Endothelial cell of umbilical vein (primary cell): ENCODE measurements around the gene CCDC14. TPM values are rescaled to one million over a fixed set of nuclear protein-coding genes. Genes with fewer than 3 reads are reported as not detected.
A peak's percentile ranks its signal among the peaks of the same experiment; 100 is the strongest.

Source experiments
- BruUV-seq: library from RNA; stranded (reverse); fragments of 400-500 nt; replicated peaks from 2 replicates; lab custom pipeline; 2021; lab: Mats Ljungman, UMichigan
- CTCF ChIA-PET: fragments of 300-600, 350-600 bp; sonication (Branson Sonifier 250); formaldehyde crosslinking; loops from one replicate; lab custom pipeline; 2021; ENCODE audit warnings: antibody characterized with exemption, inconsistent platforms; lab: Charles Lee
- POLR2A ChIA-PET: fragments of 300-600, 350-600 bp; sonication (Branson Sonifier 250); formaldehyde crosslinking; loops from one replicate; lab custom pipeline; 2021; ENCODE audit warnings: antibody characterized with exemption, inconsistent platforms; lab: Charles Lee
- DNase-seq: peaks from one replicate; pipeline ENCODE4 v3.0.0-alpha.2; 2011; ENCODE audit warnings: low read depth, low spot score
- FAIRE-seq: peaks from 2 replicates; lab custom pipeline; 2011; peaks lifted over from hg19 to GRCh38; lab: Jason Lieb, UNC
- H2AFZ ChIP-seq: 2 replicates; pipeline ENCODE4 v1.6.0; 2012; ENCODE audit warnings: low read depth, low read length, control low read depth, inconsistent platforms
- H3K27ac ChIP-seq: 2 replicates; pipeline ENCODE4 v1.5.1; 2011; ENCODE audit warnings: low read depth, mild to moderate bottlenecking, control low read depth, low read length, moderate library complexity; ENCODE audit not compliant: insufficient read depth
- H3K27me3 ChIP-seq, 2 experiments: 2 replicates each; pipeline versions ENCODE4 v1.6.0 to v1.6.1; 2011; ENCODE audit warnings: low read length in 2 of 2, mixed read lengths in 1 of 2; ENCODE audit not compliant: control insufficient read depth in 2 of 2, insufficient read depth in 2 of 2
- H3K36me3 ChIP-seq, 2 experiments: 2 replicates in 1 of 2; 3 replicates in 1 of 2; pipeline ENCODE4 v1.5.1; 2011; ENCODE audit warnings: low read length in 2 of 2, mild to moderate bottlenecking in 1 of 2, moderate library complexity in 1 of 2; ENCODE audit not compliant: control insufficient read depth in 2 of 2, insufficient read depth in 2 of 2; ENCODE audit errors: extremely low read depth in 1 of 2
- H3K4me1 ChIP-seq: 3 replicates; pipeline ENCODE4 v1.5.1; 2011; ENCODE audit warnings: mild to moderate bottlenecking, low read length; ENCODE audit not compliant: control insufficient read depth, insufficient read depth; ENCODE audit errors: extremely low read depth
- H3K4me2 ChIP-seq: 2 replicates; pipeline ENCODE4 v1.6.1; 2011; ENCODE audit warnings: low read length, control low read depth, mixed read lengths; ENCODE audit not compliant: insufficient read depth
- H3K4me3 ChIP-seq, 3 experiments: fragments of 200-600 bp in 1 of 3; sonication (generic), shearing (Covaris generic) in 1 of 3; replicated peaks in 1 of 3; 2 replicates each; pipeline ENCODE4 v1.5.1; 2011 to 2016; ENCODE audit warnings: control low read depth in 3 of 3, low read length in 3 of 3, mild to moderate bottlenecking in 2 of 3, inconsistent platforms in 1 of 3, low read depth in 1 of 3, moderate library complexity in 1 of 3; ENCODE audit not compliant: insufficient read depth in 1 of 3
- H3K79me2 ChIP-seq: 2 replicates; pipeline ENCODE4 v1.6.0; 2012; ENCODE audit warnings: low read length, inconsistent platforms; ENCODE audit not compliant: control insufficient read depth, insufficient read depth
- H3K9ac ChIP-seq: replicated peaks from 2 replicates; pipeline ENCODE3; 2011; ENCODE audit warnings: low read length, control low read depth; ENCODE audit not compliant: insufficient read depth; ENCODE audit errors: extremely low read depth
- H3K9me1 ChIP-seq: replicated peaks from 3 replicates; pipeline ENCODE4 v1.6.0; 2011; ENCODE audit warnings: mild to moderate bottlenecking, low read length; ENCODE audit not compliant: control insufficient read depth, insufficient read depth; ENCODE audit errors: extremely low read depth
- H3K9me3 ChIP-seq: replicated peaks from 2 replicates; pipeline ENCODE4 v1.5.1; 2012; ENCODE audit warnings: low read length, inconsistent platforms; ENCODE audit not compliant: control insufficient read depth, insufficient read depth
- H4K20me1 ChIP-seq: replicated peaks from 2 replicates; pipeline ENCODE3; 2011; ENCODE audit warnings: mild to moderate bottlenecking, low read length; ENCODE audit not compliant: control insufficient read depth, insufficient read depth; ENCODE audit errors: extremely low read depth
- CTCF ChIP-seq, 2 donors: IDR thresholded peaks; 1 replicate in 1 of 2; 2 replicates in 1 of 2; pipeline ENCODE4 v1.5.1; 2011; ENCODE audit warnings: low read length in 2 of 2, mild to moderate bottlenecking in 2 of 2, moderate library complexity in 2 of 2, control low read depth in 1 of 2, inconsistent platforms in 1 of 2, low read depth in 1 of 2; ENCODE audit not compliant: insufficient read depth in 1 of 2; ENCODE audit errors: extremely low read depth in 1 of 2
- EZH2 ChIP-seq: IDR thresholded peaks from 2 replicates; pipeline ENCODE4 v1.6.1; 2012; ENCODE audit warnings: borderline replicate concordance, low read depth, mild to moderate bottlenecking, moderate library complexity, low read length, inconsistent platforms; ENCODE audit not compliant: severe bottlenecking
- FOS ChIP-seq: IDR thresholded peaks from 2 replicates; pipeline ENCODE4 v1.6.1; 2011; ENCODE audit warnings: mild to moderate bottlenecking, low read length, moderate library complexity, borderline replicate concordance; ENCODE audit not compliant: insufficient read depth
- GATA2 ChIP-seq: IDR thresholded peaks from 2 replicates; pipeline ENCODE4 v1.7.0; 2011; ENCODE audit warnings: low read depth, mild to moderate bottlenecking, moderate library complexity, mixed read lengths, low read length; ENCODE audit not compliant: insufficient read length, insufficient read depth
- JUN ChIP-seq: IDR thresholded peaks from 2 replicates; pipeline ENCODE4 v1.6.1; 2011; ENCODE audit warnings: borderline replicate concordance, low read depth; ENCODE audit not compliant: insufficient read length, insufficient read depth
- MYC ChIP-seq: IDR thresholded peaks from one replicate; pipeline ENCODE4 v1.6.1; 2011; ENCODE audit warnings: mild to moderate bottlenecking, low read depth, low read length
- POLR2A ChIP-seq: IDR thresholded peaks from 2 replicates; pipeline ENCODE4 v1.6.1; 2012; ENCODE audit warnings: low read depth, mild to moderate bottlenecking, control low read depth, low read length
- POLR2AphosphoS5 ChIP-seq: IDR thresholded peaks from 2 replicates; pipeline ENCODE4 v1.6.1; 2012; ENCODE audit warnings: low read depth, mild to moderate bottlenecking, control low read depth, low read length, moderate library complexity; ENCODE audit not compliant: insufficient read depth
- dilution Hi-C: fragments of 300-500 bp; cut with MboI; formaldehyde crosslinking; loops from one replicate; pipeline ENCODE4 v1.15.0; 2019; ENCODE audit warnings: low sequenced_read_pairs; ENCODE audit not compliant: extremely low pct_ligation_motif_present
- intact Hi-C: fragments of 100-400 bp; cut with micrococcal nuclease; formaldehyde crosslinking; loops from one replicate; pipeline ENCODE4 v1.10.0; 2022
- polyA plus RNA-seq, 4 experiments: library from polyadenylated mRNA; depleted of rRNA in 3 of 4; stranded (reverse) in 3 of 4; unstranded in 1 of 4; fragments of >200 nt; gene quantifications; 2 replicates each; pipeline versions ENCODE4 v1.2.1 to v1.2.3, GENCODE V29; 2011 to 2012; ENCODE audit warnings: missing spikeins in 1 of 4
- total RNA-seq: library from RNA; stranded (reverse); gene quantifications from 2 replicates; pipeline ENCODE4 v1.2.3, GENCODE V29; 2021
- TF ChIP-seq, protein P1 (sequence below): IDR thresholded peaks from 2 replicates; pipeline ENCODE4 v1.6.1; 2011; ENCODE audit not compliant: insufficient read depth, insufficient read length

The CCDC14 gene
- total and polyA plus RNA-seq, 2 donors (not counting 3 experiments of a cell fraction or from before 2014, with no cell fraction given): 47.5 to 55.3 TPM

GRCh38 chr3:123883111-123883510 lies 77.9 kb downstream of the CCDC14 start:
- Histone ChIP-seq H3K27me3 (peaks cover 8 to 14% of the 10 kb centered on the region in 2 experiments), H4K20me1 (no peaks in the 10 kb centered on the region), H3K4me2 (peak overlapping the region; percentile 59), H3K27ac (no peak overlapping the region), H3K9ac (no peak overlapping the region), H3K9me1 (no peaks in the 10 kb centered on the region), H3K9me3 (no peaks in the 10 kb centered on the region), H3K36me3 (no peaks in the 10 kb centered on the region), H3K4me1 (peaks cover 3% of the 10 kb centered on the region), H2AFZ (no peak overlapping the region), H3K4me3 (no peak overlapping the region), H3K79me2 (no peaks in the 10 kb centered on the region)
- dilution Hi-C loops (no loop called here), intact Hi-C loops (loop anchor here (5.0 to 10.0 kb wide), 3 partner anchors 76 to 228 kb away; partner anchors contain the start of gene CCDC14)
- BruUV-seq: no TSS peak
- no peak for DNase-seq
- ChIA-PET POLR2A (no interaction called here), CTCF (interaction anchor here (0.9 to 1.9 kb wide), 5 partner anchors 22 to 231 kb away, joined by 3 to 8 read pairs (median 4); no protein-coding TSS in a partner anchor)
- TF ChIP-seq JUN: no peak
- TF ChIP-seq, protein P1, sequence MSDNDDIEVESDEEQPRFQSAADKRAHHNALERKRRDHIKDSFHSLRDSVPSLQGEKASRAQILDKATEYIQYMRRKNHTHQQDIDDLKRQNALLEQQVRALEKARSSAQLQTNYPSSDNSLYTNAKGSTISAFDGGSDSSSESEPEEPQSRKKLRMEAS: no peak
- no peak for TF ChIP-seq CTCF (IDR thresholded peaks at IDR 0.05; ENCODE audit: extremely low read depth in 1 of 2, insufficient read depth in 1 of 2, low read depth in 1 of 2, low read length in 2 of 2)
- no peak for TF ChIP-seq GATA2
- TF ChIP-seq EZH2: no peak
- TF ChIP-seq POLR2AphosphoS5: no peak
- no peak for TF ChIP-seq FOS
- no peak for TF ChIP-seq POLR2A
- TF ChIP-seq MYC: no peak
- no peak for FAIRE-seq
